ENCODE data around the gene PRKAG2. TPM values are rescaled to one million over a fixed set of nuclear protein-coding genes. Genes with fewer than 3 reads are reported as not detected.

The PRKAG2 gene
- total and polyA plus RNA-seq, 2 experiments from 2014 or later: 9.1 to 14.9 TPM

- Mint-ChIP-seq H3K4me3 (no peak overlapping the region), H3K4me1 (no peaks in the 10 kb centered on the region), H3K9me3 (peaks cover 18% of the 10 kb centered on the region; the same call in 2 of the 3 replicates), H3K27ac (no peak overlapping the region), H3K36me3 (ENCODE audit: low read depth) (peaks cover 5% of the 10 kb centered on the region), H3K27me3 (ENCODE audit: insufficient read depth, low read depth, poor library complexity) (peaks cover 2% of the 10 kb centered on the region)
- H3K9me2 ChIP-seq (ENCODE audit: insufficient read depth): no peaks in the 10 kb centered on the region
- no peak overlapping the region for H3K27ac ChIP-seq (ENCODE audit: low read depth)
- no peaks in the 10 kb centered on the region for H3K27me3 ChIP-seq (ENCODE audit: insufficient read depth)
- no peak overlapping the region for H3K4me3 ChIP-seq
- H2AFZ ChIP-seq: no peak overlapping the region
- ATAC-seq (no peak), DNase-seq (ENCODE audit: low spot score) (no peak)
- H3K4me1 ChIP-seq (ENCODE audit: insufficient read depth): no peaks in the 10 kb centered on the region
- no peaks in the 10 kb centered on the region for H3K79me2 ChIP-seq (replicated peaks; ENCODE audit: insufficient read depth)
- no peaks in the 10 kb centered on the region for H4K20me1 ChIP-seq (replicated peaks; ENCODE audit: insufficient read depth)
- H3F3A ChIP-seq (replicated peaks; ENCODE audit: low read depth): no peaks in the 10 kb centered on the region
- TF ChIP-seq JUNB (IDR thresholded peaks at IDR 0.05; ENCODE audit: unreplicated experiment) (no peak), CTCF (conservative IDR thresholded peaks at IDR 0.05; ENCODE audit: low read depth in 2 of 2) (no peak), ZNF462 (CRISPR knock-in tag; IDR thresholded peaks at IDR 0.05) (no peak), ZNF331 (CRISPR knock-in tag; IDR thresholded peaks at IDR 0.05; ENCODE audit: low read depth) (no peak), ETS1 (IDR thresholded peaks at IDR 0.05) (no peak), STAT1 (IDR thresholded peaks at IDR 0.05; ENCODE audit: unreplicated experiment) (no peak), CREB1 (CRISPR knock-in tag; IDR thresholded peaks at IDR 0.05; ENCODE audit: low read depth) (no peak), EZH2phosphoT487 (IDR thresholded peaks at IDR 0.05; ENCODE audit: unreplicated experiment) (no peak), NANOG (IDR thresholded peaks at IDR 0.05; ENCODE audit: borderline replicate concordance) (no peak), REST (IDR thresholded peaks at IDR 0.05; ENCODE audit: unreplicated experiment) (no peak), ZNF114 (CRISPR knock-in tag; IDR thresholded peaks at IDR 0.05) (no peak), POLR2AphosphoS5 (IDR thresholded peaks at IDR 0.05; ENCODE audit: low read depth) (no peak), EZH2 (IDR thresholded peaks at IDR 0.05; ENCODE audit: low read depth, unreplicated experiment) (no peak)
- no peak overlapping the region for H3K4me2 ChIP-seq
- no peaks in the 10 kb centered on the region; the same call in 1 of the 2 replicates for H3K36me3 ChIP-seq (ENCODE audit: insufficient read depth)
Measured at GRCh38 chr7:151579644-151580043, 297.3 kb downstream of the PRKAG2 start.
